HAP-1 (cell line): ENCODE measurements around the gene TPD52L1.

Experiments used
- DNase-seq, 2 experiments: peaks; one replicate each; pipeline ENCODE4 v3.0.0-alpha.2; 2016 to 2020; ENCODE audit warnings: low spot score in 2 of 2
- H3K27me3 ChIP-seq: fragments of 250-450 bp; sonication (Bioruptor Pico); 2 replicates; pipeline ENCODE4 v1.5.1; 2020; ENCODE audit warnings: low read depth, mild to moderate bottlenecking, moderate library complexity
- H3K36me3 ChIP-seq: fragments of 250-450 bp; sonication (Bioruptor Pico); replicated peaks from 2 replicates; pipeline ENCODE4 v1.5.1; 2020; ENCODE audit warnings: mild to moderate bottlenecking
- H3K4me1 ChIP-seq: fragments of 250-450 bp; sonication (Bioruptor Pico); 2 replicates; pipeline ENCODE4 v1.5.1; 2020; ENCODE audit warnings: mild to moderate bottlenecking
- H3K4me3 ChIP-seq: fragments of 250-450 bp; sonication (Bioruptor Pico); 2 replicates; pipeline ENCODE4 v1.5.1; 2020; ENCODE audit warnings: mild to moderate bottlenecking, moderate library complexity
- H3K9me3 ChIP-seq: fragments of 250-450 bp; sonication (Bioruptor Pico); 2 replicates; pipeline ENCODE4 v1.5.1; 2020; ENCODE audit warnings: mild to moderate bottlenecking, moderate library complexity
- in situ Hi-C: fragments of 300-500 bp; cut with MboI; formaldehyde crosslinking; loops from 3 replicates; pipeline ENCODE4 v1.14.3; 2020; ENCODE audit warnings: low sequenced_read_pairs, inconsistent platforms, mixed read lengths

TPD52L1 gene

GRCh38 chr6:125300992-125301434 is 147.4 kb downstream of the TPD52L1 start:
- in situ Hi-C loops = no loop called here
- DNase-seq = peak; percentile 4 to 24
- no peaks in the 10 kb centered on the region for H3K9me3 ChIP-seq
- H3K27me3 ChIP-seq = peaks cover 2% of the 10 kb centered on the region; the same call in 1 of the 2 replicates
- H3K36me3 ChIP-seq = peaks cover 44% of the 10 kb centered on the region
- peaks cover 10% of the 10 kb centered on the region; the same call in 1 of the 2 replicates for H3K4me1 ChIP-seq
- peak overlapping the region; percentile 70 for H3K4me3 ChIP-seq

DNA sequence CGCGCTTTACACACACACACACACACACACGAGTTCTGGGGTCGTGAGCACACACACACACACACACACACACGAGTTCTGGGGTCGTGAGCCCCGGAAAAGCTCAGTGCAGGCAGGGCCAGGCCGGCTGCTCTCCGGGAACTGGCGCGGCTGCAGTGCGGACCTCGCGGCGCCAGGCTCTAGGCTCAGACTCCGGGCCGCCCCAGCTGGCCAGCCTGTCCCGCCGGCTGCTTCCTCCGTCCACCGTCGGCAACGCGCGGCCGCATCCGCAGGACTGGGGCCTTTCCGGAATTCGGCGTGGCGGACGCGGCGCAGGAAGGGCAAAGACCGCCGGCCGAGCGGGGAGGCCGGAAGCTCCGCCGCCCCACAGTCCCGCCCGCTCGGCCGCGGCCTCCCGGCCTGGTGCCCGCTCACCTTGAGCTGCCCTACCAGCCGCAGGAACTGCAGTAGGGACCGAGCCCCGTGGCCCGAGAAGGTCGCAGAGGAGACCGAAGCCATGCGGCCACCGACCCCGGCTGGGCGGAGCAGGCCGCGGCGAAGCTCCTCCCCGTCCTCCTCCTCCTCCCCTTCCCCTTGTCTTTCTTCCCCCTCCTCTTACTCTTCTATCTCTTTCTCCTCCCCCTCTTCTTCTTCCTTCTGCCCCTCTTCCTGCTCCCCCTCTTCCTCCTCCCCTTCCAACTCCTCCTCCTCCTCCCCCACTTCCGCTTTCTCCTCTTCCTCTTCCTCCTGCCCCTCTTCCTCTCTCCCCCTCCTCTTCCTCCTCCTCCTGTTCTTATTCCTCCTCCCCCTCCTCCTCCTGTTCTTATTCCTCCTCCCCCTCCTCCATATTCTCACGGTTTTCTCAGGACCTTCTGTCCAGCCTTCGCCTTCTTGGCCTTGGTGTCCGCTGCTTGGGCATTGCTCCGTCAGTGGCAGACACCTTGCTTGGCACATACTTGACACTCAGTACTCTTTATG is 148.1 kb downstream of the TPD52L1 start, which contains the start of gene HDDC2:
HDDC2 (minus strand) TSS at position 533 of the 957 bp plus-strand sequence; CDS start at position 498, 35 bp downstream.
- Histone ChIP-seq H3K4me1 (peaks cover 12% of the 10 kb centered on the region; the same call in 1 of the 2 replicates), H3K4me3 (peak within 1 kb of the TSS; percentile 70), H3K9me3 (no peaks in the 10 kb centered on the region), H3K27me3 (peaks cover 2% of the 10 kb centered on the region; the same call in 1 of the 2 replicates), H3K36me3 (peaks cover 37% of the 10 kb centered on the region)
- peak; percentile 70 to 74 for DNase-seq
- in situ Hi-C loops = no loop called here

DNA sequence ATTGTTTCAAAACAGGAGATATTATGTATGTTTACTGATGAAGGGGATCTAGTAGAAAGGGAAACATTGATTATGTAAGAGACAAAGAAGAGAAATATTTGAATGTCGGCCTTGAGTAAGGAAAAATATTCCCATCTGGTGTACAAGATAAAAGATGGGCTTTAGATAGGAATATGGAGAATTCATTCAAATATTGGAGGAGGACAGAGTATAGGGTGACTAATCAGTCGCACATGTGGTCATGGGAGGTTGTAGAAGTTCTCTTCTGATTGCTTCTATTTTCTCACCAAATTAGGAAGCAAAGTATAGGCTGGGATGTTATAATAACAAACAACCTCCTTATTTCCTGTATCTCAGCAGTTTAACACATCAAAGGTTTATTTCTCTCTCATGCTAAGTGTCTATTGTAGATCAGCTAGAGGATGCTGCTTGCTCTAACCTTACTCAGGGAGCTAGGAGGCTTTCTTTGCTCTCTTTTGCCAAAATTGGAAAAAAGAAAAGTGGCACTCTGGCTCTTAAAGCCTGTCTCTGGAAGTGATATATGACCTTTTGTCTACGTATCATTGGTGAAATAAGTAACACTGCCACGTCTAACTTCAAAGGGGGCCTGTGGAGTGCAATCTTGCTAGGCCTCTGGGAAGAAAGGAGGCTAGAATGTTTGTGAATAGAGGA is 149.4 kb downstream of the TPD52L1 start:
- Histone ChIP-seq H3K27me3 (peaks cover 5% of the 10 kb centered on the region; the same call in 1 of the 2 replicates), H3K4me3 (no peak overlapping the region), H3K9me3 (no peaks in the 10 kb centered on the region), H3K36me3 (peaks cover 24% of the 10 kb centered on the region), H3K4me1 (peaks cover 18% of the 10 kb centered on the region; the same call in 1 of the 2 replicates)
- in situ Hi-C loops = no loop called here
- no peak for DNase-seq

DNA sequence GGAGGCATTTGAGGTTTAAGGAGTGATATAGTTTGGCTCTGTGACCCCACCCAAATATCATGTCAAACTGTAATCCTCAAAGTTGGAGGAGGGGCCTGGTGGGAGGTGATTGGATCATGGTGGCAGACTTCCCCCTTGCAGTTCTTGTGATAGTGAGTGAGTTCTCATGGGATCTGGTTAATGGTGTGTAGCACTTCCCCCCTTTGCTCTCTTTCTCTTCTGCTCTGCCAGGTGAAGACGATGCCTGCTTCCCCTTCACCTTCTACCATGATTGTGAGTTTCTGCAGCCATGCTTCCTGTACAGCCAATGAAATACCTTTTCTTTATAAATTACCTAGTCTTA is 149.9 kb downstream of the TPD52L1 start:
- peaks cover 6% of the 10 kb centered on the region; the same call in 1 of the 2 replicates for H3K27me3 ChIP-seq
- no peak overlapping the region for H3K4me3 ChIP-seq
- no peak for DNase-seq
- peaks cover 18% of the 10 kb centered on the region; the same call in 1 of the 2 replicates for H3K4me1 ChIP-seq
- in situ Hi-C loops = no loop called here
- no peaks in the 10 kb centered on the region for H3K9me3 ChIP-seq
- H3K36me3 ChIP-seq = peaks cover 19% of the 10 kb centered on the region

DNA sequence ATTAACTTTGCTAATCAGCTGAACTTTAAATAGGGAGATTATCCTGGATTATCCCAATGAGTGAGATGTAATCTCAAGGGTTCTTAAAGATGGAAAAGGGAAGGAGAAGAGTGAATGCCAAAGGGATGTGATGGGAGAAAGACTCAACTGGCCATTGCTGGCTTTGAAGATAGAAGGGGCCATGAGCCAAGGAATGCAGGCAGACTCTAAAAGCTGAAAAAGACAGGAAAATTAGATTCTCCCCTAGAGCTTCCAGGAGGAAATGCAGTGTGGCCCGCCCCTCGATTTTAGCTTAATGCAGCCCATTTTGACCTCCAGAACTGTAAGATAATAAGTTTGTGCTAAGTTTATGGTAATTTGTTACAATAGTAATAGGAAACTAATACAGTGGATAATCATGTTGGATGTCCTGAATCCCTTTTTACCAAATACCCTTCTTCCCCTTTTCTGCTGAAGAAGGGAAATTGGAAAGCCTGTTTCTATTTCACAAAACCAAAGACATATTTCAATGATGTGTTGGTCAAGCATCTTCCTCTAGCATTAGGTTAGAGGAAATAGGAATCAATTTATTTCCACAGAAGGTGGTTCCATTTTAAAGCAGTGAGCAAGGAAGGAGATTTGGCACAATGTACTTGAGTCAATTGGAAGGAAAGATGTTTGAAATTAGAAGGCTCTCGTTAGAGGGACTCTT is 151.5 kb downstream of the TPD52L1 start:
- Histone ChIP-seq H3K4me1 (peaks cover 14% of the 10 kb centered on the region; the same call in 1 of the 2 replicates), H3K27me3 (peaks cover 6% of the 10 kb centered on the region; the same call in 1 of the 2 replicates), H3K36me3 (peaks cover 3% of the 10 kb centered on the region; the same call in 1 of the 2 replicates), H3K9me3 (no peaks in the 10 kb centered on the region), H3K4me3 (no peak overlapping the region)
- DNase-seq = no peak
- in situ Hi-C loops = no loop called here

DNA sequence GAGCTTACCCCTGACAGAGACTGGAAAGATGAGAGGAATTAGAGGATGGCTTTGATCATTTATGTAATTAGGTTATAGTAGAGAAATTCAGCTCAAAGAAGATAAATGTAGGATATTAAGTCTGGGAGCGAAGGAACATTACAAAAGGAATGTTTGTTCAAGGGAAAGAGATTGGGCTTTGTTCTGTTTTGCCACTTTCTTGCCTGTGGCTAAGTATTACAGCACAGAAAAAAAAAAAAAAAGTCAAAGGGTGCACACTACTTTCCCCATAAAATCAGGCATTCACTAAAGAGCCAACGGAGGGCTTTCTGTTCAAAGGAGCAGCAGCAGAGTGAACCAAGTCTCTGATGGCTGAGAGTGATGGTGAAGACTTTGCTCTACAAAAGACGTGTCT is 153.2 kb downstream of the TPD52L1 start:
- H3K36me3 ChIP-seq = no peaks in the 10 kb centered on the region
- H3K4me1 ChIP-seq = peaks cover 7% of the 10 kb centered on the region; the same call in 1 of the 2 replicates
- in situ Hi-C loops = no loop called here
- no peak overlapping the region for H3K4me3 ChIP-seq
- H3K9me3 ChIP-seq = no peaks in the 10 kb centered on the region
- H3K27me3 ChIP-seq = peaks cover 12% of the 10 kb centered on the region
- DNase-seq = peak; percentile 18 to 32

DNA sequence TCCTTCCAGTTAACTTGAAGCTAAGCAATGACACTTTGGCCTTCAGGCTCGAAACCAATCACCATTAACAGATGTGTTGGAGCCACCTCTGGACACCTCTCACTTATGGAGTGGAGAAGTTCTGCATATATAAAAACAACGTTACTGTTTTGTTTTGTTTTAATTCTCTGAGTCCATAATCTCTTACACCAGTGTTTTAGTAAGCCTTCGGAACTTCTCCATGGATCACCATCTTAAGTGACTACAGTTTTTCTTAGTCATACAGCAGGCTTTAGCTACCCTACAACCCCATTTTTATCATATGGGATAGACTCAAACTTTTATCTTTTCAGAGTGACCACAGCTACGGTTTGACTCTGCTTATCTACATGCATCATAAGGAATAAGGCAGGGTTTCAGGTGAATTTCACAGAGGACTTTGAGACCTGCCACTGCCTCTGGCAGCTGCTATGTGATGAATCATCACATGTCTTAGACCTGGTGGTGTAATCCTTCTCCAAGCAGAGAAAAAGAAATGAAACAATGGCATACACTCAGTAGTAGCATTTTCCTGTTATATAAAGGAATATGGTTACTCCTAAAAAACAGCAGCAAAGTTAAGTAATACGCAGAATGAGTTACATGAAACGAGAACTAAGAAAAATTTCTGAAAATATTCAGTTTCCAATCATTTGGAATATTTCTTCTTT is 153.7 kb downstream of the TPD52L1 start:
- H3K4me1 ChIP-seq = peaks cover 7% of the 10 kb centered on the region; the same call in 1 of the 2 replicates
- peaks cover 12% of the 10 kb centered on the region for H3K27me3 ChIP-seq
- H3K4me3 ChIP-seq = no peak overlapping the region
- H3K9me3 ChIP-seq = no peaks in the 10 kb centered on the region
- H3K36me3 ChIP-seq = no peaks in the 10 kb centered on the region
- DNase-seq = no peak
- in situ Hi-C loops = no loop called here

DNA sequence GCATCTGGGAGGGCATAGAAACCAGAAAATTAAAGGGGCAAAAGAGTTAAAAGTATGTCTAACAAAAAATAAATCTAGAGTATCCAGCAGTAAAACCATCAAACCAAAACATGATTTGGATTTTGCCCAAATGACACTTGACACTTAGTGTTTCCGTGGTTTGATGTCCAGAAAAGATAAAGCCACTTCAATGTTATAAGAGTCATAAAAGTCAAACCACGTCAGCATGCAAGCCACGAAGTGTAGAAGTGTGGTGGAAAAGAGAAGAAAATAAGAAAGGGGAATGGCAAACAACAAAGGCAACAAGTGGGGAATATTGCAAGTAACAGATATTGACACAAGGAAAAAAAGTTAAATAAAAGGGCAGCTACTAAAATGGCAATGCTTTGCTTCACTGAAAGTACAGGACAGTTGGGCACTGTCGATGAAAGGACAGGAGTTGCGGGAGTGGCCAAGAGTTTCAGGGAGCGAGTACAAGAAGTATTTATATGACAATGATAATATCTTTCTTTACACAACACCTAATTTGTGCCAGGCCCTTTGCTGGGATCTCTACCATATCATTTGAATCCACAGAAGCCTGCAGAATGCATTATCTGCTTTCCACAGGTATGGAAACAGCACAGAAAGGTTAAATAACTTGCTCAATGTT is 154.5 kb downstream of the TPD52L1 start:
- Histone ChIP-seq H3K9me3 (no peaks in the 10 kb centered on the region), H3K4me3 (no peak overlapping the region), H3K27me3 (peaks cover 12% of the 10 kb centered on the region), H3K36me3 (no peaks in the 10 kb centered on the region), H3K4me1 (peaks cover 7% of the 10 kb centered on the region; the same call in 1 of the 2 replicates)
- DNase-seq = no peak
- in situ Hi-C loops = no loop called here

DNA sequence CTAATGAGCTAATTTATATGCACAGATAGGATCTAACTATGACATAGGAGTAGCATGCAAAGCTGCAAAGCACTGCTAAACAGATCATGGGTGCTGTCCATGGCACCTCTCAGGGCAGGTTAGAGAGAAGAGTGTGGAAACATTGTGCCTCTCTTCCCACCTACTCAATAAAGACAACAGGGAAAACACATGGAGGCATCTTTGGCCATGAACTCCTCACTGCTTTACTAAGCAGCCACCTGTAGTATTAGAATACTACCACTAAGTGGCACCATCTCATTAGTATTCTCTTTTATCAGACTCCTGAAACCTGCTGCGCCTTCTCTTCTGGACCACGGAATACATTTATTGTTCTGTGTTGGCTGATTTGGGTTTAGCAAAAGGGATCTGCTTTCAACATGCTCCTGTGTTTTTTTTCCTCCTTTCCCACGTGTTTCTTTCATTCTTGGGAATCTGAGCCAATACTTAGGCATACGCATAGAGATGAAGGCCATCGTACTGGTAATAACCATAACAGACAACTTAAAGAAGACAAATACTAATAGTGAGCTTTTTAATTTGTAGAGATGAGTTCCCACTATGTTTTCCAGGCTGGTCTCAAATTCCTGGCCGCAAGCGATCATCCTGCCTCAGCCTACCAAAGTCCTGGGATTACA is 157.5 kb downstream of the TPD52L1 start:
- Histone ChIP-seq H3K4me1 (peaks cover 7% of the 10 kb centered on the region; the same call in 1 of the 2 replicates), H3K27me3 (peaks cover 15% of the 10 kb centered on the region), H3K4me3 (no peak overlapping the region), H3K36me3 (no peaks in the 10 kb centered on the region), H3K9me3 (no peaks in the 10 kb centered on the region)
- in situ Hi-C loops = loop anchor here (5.0 to 10.0 kb wide), 2 partner anchors 456 to 664 kb away; no protein-coding TSS in a partner anchor
- peak; percentile 21 to 75 for DNase-seq

GRCh38 chr6:125312478-125312877 is 158.9 kb downstream of the TPD52L1 start:
- no peaks in the 10 kb centered on the region for H3K4me1 ChIP-seq

DNA sequence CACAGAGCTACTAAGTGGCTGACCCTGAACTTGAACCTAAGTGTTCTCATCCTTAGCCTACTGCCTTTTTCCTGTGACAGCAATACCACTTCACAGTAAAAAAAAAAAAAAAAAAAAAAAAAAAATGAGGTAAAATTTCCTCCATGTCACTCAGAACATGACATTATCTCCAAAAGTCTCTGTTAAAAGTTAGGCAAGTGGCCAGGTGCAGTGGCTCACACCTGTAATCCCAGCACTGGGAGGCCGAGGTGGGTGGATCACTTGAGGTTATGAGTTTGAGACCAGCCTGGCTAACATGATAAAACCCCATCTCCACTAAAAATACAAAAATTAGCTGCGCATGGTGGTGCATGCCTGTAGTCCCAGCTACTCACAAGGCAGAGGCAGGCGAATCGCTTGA is 159.4 kb downstream of the TPD52L1 start:
- no peaks in the 10 kb centered on the region for H3K36me3 ChIP-seq
- no peaks in the 10 kb centered on the region for H3K9me3 ChIP-seq
- H3K4me1 ChIP-seq = no peaks in the 10 kb centered on the region
- no peak overlapping the region for H3K4me3 ChIP-seq
- in situ Hi-C loops = loop anchor here (5.0 to 10.0 kb wide), 2 partner anchors 454 to 662 kb away; no protein-coding TSS in a partner anchor
- DNase-seq = no peak
- H3K27me3 ChIP-seq = peaks cover 17% of the 10 kb centered on the region

More at GRCh38 chr6:125312478-125312877, 158.9 kb downstream of the TPD52L1 start:
- in situ Hi-C loops = loop anchor here (5.0 to 10.0 kb wide), 2 partner anchors 455 to 662 kb away; no protein-coding TSS in a partner anchor
- no peak overlapping the region for H3K4me3 ChIP-seq
- H3K36me3 ChIP-seq = no peaks in the 10 kb centered on the region
- peaks cover 19% of the 10 kb centered on the region for H3K27me3 ChIP-seq
- H3K9me3 ChIP-seq = no peaks in the 10 kb centered on the region
- DNase-seq = no peak
